ENCODE measurements around the gene FLNA. TPM values are rescaled to one million over a fixed set of nuclear protein-coding genes. Genes with fewer than 3 reads are reported as not detected.

FLNA gene
- total RNA-seq, 1 experiment from 2014 or later, result 920 TPM

DNA sequence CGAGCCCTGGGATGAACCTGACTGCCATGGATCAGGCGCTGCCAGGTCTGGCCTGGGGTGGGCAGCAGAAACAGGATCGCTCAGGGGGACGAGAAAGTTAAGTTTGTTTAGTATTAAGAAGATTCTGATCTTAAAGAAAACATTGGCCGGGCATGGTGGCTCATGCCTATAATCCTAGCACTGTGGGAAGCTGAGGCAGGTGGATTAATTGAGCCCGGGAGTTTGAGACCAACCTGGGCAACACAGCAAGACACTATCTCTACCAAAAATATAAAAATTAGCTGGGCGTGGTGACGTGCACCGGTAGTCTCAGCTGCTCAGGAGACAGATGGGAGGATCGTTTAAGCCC lies 696 bp upstream of the FLNA start:
- Histone ChIP-seq H3K4me1 (ENCODE audit: control insufficient read depth, insufficient read depth, low read length) (peaks cover 45% of the 10 kb centered on the region), H3K9me3 (ENCODE audit: control insufficient read depth, insufficient read depth, low read depth, low read length) (no peaks in the 10 kb centered on the region), H3K27ac (ENCODE audit: low read length) (peak overlapping the region; percentile 86), H3K36me3 (ENCODE audit: control insufficient read depth, insufficient read depth, low read length) (peaks cover 2% of the 10 kb centered on the region; the same call in 1 of the 2 replicates), H3K4me3 (ENCODE audit: low read depth in 2 of 2, low read length in 2 of 2) (peak overlapping the region; percentile 52 to 62), H3K27me3 (ENCODE audit: control insufficient read depth, insufficient read depth, low read length) (no peaks in the 10 kb centered on the region)
- ATAC-seq (no peak), DNase-seq (ENCODE audit: low read depth, low spot score) (no peak)
- ChIA-PET POLR2A (no interaction called here), CTCF (no interaction called here)
- in situ Hi-C loops (cut with HindIII; ENCODE audit: low pct_unique_long_range_greater_than_20kb, low sequenced_read_pairs), result no loop called here
- TF ChIP-seq TCF7L2 (IDR thresholded peaks at IDR 0.05; ENCODE audit: low read depth, low read length), result no peak
- TF ChIP-seq SIN3A (IDR thresholded peaks at IDR 0.05; ENCODE audit: borderline replicate concordance, insufficient read depth, low read depth, low read length), result no peak
- TF ChIP-seq REST (IDR thresholded peaks at IDR 0.05; ENCODE audit: insufficient read depth in 1 of 2, low read depth in 2 of 2, low read length in 1 of 2), result no peak
- no TSS peak for BruUV-seq (replicated peaks)
- intact Hi-C loops (cut with micrococcal nuclease; ENCODE audit: unreplicated experiment), result no loop called here

- Histone ChIP-seq H3K9me3 (ENCODE audit: control insufficient read depth, insufficient read depth, low read depth, low read length) (no peaks in the 10 kb centered on the region), H3K4me3 (ENCODE audit: low read depth in 2 of 2, low read length in 2 of 2) (peak overlapping the region; percentile 52 to 87), H3K27me3 (ENCODE audit: control insufficient read depth, insufficient read depth, low read length) (no peaks in the 10 kb centered on the region), H3K27ac (ENCODE audit: low read length) (peak overlapping the region; percentile 84), H3K4me1 (ENCODE audit: control insufficient read depth, insufficient read depth, low read length) (peaks cover 50% of the 10 kb centered on the region), H3K36me3 (ENCODE audit: control insufficient read depth, insufficient read depth, low read length) (no peaks in the 10 kb centered on the region)
- ChIA-PET CTCF (interaction anchor here (0.5 to 1.3 kb wide), 12 partner anchors 10 to 159 kb away, joined by 3 to 12 read pairs (median 3); no protein-coding TSS in a partner anchor), POLR2A (no interaction called here)
- no TSS peak for BruUV-seq (replicated peaks)
- intact Hi-C loops (cut with micrococcal nuclease; ENCODE audit: unreplicated experiment), result no loop called here
- DNase-seq (ENCODE audit: low read depth, low spot score) (peak; percentile 61), ATAC-seq (peak; percentile 31; the same call in 1 of the 2 replicates)
- no peak for TF ChIP-seq POLR2AphosphoS5 (IDR thresholded peaks at IDR 0.05; ENCODE audit: low read depth, low read length)
- no peak; the same call in 1 of the 2 replicates for TF ChIP-seq SIN3A (IDR thresholded peaks at IDR 0.05; ENCODE audit: borderline replicate concordance, insufficient read depth, low read depth, low read length)
- no peak for TF ChIP-seq REST (IDR thresholded peaks at IDR 0.05; ENCODE audit: insufficient read depth in 1 of 2, low read depth in 2 of 2, low read length in 1 of 2)
- in situ Hi-C loops (cut with HindIII; ENCODE audit: low pct_unique_long_range_greater_than_20kb, low sequenced_read_pairs), result no loop called here
Observed at GRCh38 chrX:154373340-154374306, 811 bp downstream of the FLNA start.
